Articular chondrocyte of knee joint (primary cell): ENCODE measurements around the gene MEX3B. TPM values are rescaled to one million over a fixed set of nuclear protein-coding genes. Genes with fewer than 3 reads are reported as not detected.

Source experiments
- total RNA-seq: library from RNA; depleted of rRNA; stranded (reverse); fragments of >200 nt; gene quantifications from 2 replicates; pipeline ENCODE4 v1.2.3, GENCODE V29; 2012

MEX3B gene
- 1.3 and 3.1 TPM in 2 replicates for total RNA-seq

GRCh38 chr15:82045892-82046665, at the start of gene MEX3B:
MEX3B (minus strand) TSS chr15:82046018; CDS start chr15:82045705, 313 bp downstream.

Other genes starting within 250 kb of the MEX3B start
- 38.2 and 42.4 TPM in 2 replicates for gene EFL1, start 216.7 kb upstream of the MEX3B start, total RNA-seq
- 1.0 and 1.9 TPM in 2 replicates for gene SAXO2, start 216.8 kb upstream of the MEX3B start, total RNA-seq